ENCODE measurements around the gene CSPG4.

Gene CSPG4

GRCh38 chr15:75669191-75669878 lies 43.3 kb downstream of the CSPG4 start:
- no peak overlapping the region for H3K4me3 ChIP-seq (ENCODE audit: low read depth, low read length)
- TF ChIP-seq CTCF (IDR thresholded peaks at IDR 0.05; ENCODE audit: low read depth, low read length, missing control alignments), result no peak
- DNase-seq (ENCODE audit: low read depth), result no peak

- no peak for DNase-seq (ENCODE audit: low read depth)
- no peak for TF ChIP-seq CTCF (IDR thresholded peaks at IDR 0.05; ENCODE audit: low read depth, low read length, missing control alignments)
- no peak overlapping the region for H3K4me3 ChIP-seq (ENCODE audit: low read depth, low read length)
Observed at GRCh38 chr15:75666823-75667501, 45.7 kb downstream of the CSPG4 start.

GRCh38 chr15:75663931-75664421 lies 48.7 kb downstream of the CSPG4 start:
- TF ChIP-seq CTCF (IDR thresholded peaks at IDR 0.05; ENCODE audit: low read depth, low read length, missing control alignments), result no peak
- no peak for DNase-seq (ENCODE audit: low read depth)
- H3K4me3 ChIP-seq (ENCODE audit: low read depth, low read length), result no peak overlapping the region

DNA sequence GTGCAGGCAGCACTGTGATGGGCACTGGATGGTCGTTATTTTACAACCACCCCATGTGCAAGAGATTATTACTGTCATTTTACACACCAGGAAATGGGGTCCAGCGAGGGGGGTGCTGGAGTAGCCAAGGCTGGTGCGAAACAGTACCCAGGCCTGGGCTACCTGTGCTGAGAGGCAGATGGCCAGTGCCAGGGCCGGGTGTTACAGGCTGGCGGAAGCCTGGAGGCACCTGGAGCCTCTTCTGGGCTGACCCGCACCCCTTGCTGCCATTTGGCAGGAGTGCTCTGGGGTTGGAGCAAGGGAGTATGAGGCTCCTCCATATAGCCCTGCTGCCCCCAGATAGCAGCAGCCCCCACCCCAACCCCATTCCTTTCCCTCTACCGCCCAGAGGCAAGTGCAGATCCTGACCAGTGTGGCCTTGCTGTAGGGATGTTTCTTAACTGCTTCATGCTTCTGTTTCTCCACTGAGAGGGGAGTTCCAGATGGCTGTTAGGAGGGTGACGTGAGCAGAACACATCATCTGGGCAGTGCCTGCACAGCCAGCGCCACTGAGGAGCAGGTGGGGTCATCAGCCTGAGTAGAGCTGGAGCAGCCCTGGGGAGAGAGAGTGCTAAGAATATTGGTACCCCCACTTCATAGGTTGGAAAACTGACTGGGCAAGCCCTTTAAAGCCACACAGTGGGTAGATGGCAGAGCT lies 49.7 kb downstream of the CSPG4 start:
- H3K4me3 ChIP-seq (ENCODE audit: low read depth, low read length), result no peak overlapping the region
- DNase-seq (ENCODE audit: low read depth), result no peak
- TF ChIP-seq CTCF (IDR thresholded peaks at IDR 0.05; ENCODE audit: low read depth, low read length, missing control alignments), result no peak

DNA sequence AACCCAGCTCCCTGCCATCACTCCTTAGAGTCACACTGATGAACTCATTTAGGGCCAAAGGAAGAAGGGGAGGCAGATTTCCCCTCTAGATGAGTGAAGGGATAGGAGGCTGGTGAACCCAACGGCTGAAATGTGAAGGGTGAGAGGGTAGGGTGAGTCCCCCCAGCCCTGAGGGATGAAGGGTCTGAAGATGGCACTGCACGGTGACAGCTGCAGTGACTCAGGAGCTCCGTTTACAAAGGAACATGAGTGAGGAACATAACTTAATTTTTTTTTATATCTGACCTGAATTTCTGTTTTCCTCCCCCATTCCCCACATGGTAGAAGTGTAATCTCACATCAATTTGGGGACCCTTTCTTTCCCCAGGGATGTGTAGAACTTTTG lies 50.9 kb downstream of the CSPG4 start:
- no peak for DNase-seq (ENCODE audit: low read depth)
- H3K4me3 ChIP-seq (ENCODE audit: low read depth, low read length), result no peak overlapping the region
- TF ChIP-seq CTCF (IDR thresholded peaks at IDR 0.05; ENCODE audit: low read depth, low read length, missing control alignments), result no peak

DNA sequence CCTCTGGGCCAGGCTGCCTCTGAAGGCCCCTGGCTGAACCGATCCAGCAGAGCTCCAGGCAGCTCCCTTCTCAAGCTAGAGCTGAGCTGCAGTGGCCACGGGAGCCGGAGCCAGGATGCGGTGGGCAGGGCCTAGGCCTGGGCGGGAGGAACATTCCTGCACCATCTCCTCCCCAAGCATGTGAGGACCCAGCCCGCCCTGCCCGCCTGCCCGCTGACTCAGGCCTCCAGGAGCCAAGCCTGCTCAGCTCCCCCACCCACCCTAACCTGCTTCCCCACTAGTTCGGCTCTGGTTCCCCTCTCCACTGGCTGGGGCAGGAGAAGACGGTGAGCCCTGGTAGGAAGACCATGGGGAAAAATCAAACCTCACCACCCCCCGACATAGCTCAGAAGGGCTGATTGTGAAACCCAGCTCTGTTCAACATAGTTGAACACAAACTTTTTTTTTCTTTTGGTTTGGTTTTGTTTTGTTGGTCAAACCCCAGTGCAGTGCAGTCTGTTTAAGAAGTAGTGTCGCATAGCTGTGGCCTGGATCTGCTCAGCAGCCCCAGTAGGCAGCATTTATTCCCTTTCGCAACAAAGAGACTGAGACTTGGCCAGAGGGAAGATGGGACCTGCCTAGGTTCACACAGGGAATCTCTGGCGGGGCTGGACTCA lies 51.4 kb downstream of the CSPG4 start:
- no peak for DNase-seq (ENCODE audit: low read depth)
- no peak overlapping the region for H3K4me3 ChIP-seq (ENCODE audit: low read depth, low read length)
- TF ChIP-seq CTCF (IDR thresholded peaks at IDR 0.05; ENCODE audit: low read depth, low read length, missing control alignments), result no peak

Measured in GM12864 (cell line).